HG03097 (cell line): ENCODE results near the gene TECR.
"Not testable (repeated sequence)": the region's sequence is repeated elsewhere in the genome, so short reads cannot be mapped to it uniquely, and the experiment has no call there.

ENCODE experiments used
- ATAC-seq: cut with Tn5 transposase; IDR thresholded peaks from one replicate; pipeline ENCODE4 v1.9.1; 2021; ENCODE audit not compliant: unreplicated experiment, low FRiP score

TECR gene

DNA sequence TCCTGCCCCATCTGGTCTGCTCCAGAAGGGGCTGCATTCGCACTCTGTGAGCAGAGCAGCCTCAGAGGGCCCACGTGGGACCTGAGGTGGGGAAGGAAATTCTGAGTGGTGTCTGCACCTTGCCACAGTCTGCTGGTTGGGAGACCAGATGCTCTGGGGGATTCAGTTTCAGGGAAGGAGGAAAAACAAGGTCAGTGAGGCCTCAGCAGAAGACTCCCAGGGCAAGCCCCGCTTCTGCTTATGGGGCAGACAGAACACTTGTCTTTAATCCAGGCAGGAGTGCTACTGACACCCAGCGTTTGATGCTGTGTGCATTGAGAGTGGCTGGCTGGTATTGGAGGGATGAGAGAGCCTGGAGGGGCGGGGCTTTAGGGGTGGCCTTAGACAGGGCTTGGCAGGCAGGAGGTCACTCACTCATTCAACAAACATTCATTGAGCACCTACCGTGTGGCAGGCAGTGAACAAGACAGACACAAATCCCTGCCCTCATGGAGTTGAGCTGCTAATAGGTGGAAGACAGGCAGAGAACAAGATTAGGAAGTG, 48.6 kb downstream of the TECR start:
- no peak for ATAC-seq

DNA sequence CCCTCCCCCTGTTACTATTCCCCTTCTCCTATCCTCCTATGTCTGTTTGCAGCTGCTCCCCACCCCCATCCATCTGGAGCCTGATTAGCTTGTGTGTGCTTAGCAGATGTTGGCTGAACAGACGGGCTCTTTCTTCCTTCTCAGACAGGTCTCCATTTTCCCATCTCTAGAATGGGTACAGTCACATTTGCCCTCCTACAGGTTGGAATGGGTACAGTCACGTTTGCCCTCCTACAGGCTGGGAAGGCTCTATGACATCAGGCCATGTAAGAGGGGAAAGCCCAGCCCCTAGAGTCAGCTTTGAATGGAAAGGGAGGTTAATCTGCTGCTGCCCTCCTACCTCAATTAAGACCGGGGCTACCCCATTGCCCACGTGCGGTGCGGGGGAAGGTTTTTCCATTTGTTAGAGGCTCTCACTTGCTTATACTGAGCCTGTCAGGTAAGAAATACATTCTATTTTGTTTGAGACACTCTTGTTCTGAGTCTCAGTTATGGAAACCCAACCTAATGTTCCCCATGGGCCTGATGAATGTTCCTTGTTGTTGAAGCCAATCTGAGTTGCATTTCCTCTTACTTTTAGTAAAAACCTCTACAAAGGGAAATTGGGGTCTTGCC, 51.3 kb downstream of the TECR start:
- ATAC-seq, result no peak

DNA sequence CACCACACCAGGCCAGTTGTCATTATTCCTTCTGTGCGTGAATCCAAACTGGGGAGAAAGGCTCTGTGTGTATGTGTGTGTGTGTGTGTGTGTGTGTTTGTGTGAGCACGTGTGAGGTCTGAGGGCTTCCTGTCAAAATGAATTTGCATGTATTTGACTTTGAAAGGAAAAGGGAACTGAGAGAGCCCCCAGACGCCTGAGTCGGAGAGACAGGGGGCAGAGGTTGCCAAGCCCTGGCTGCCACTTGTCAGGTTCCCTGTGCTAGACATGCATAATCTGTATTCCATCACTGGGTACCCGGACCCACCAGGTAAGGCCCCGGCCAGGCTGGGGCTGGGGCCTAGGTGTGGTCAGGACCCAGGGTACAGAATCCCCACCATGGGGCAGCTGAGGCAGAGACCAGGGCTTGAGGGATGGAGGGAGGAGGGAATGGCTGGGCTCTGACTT, 53.5 kb downstream of the TECR start, which contains the start of gene CLEC17A:
Gene CLEC17A (plus strand): TSS at position 191 of the 447 bp plus-strand sequence. CDS start 77 bp downstream, at position 268.
- ATAC-seq, result no peak

DNA sequence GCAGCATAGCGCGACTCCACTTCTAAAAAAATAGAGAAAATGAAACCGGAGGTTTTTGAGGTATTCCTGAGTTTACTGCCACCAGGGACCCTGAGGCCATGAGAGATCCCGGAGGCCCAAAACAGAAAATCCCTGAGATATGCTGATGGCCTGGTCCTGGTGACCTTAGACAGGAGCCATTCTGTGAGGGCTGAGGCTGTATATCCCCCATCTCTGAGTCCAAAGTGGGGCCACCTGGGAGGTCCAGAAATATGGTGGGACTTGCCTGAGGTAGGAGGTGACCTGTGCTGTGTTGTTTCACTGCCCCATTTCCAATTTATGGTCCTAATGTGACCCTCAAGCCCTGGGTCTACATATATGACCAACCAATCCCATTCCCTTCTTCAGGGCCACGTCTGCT, 55.0 kb downstream of the TECR start:
- ATAC-seq, result not testable (repeated sequence)

- ATAC-seq, result peak; percentile 68
These were observed 55.8 kb downstream of the TECR start for GRCh38 chr19:14585187-14585586.

GRCh38 chr19:14589433-14589832, 60.0 kb downstream of the TECR start:
- not testable (repeated sequence) for ATAC-seq

- ATAC-seq, result no peak
These were observed 66.2 kb downstream of the TECR start for GRCh38 chr19:14595558-14595957.

DNA sequence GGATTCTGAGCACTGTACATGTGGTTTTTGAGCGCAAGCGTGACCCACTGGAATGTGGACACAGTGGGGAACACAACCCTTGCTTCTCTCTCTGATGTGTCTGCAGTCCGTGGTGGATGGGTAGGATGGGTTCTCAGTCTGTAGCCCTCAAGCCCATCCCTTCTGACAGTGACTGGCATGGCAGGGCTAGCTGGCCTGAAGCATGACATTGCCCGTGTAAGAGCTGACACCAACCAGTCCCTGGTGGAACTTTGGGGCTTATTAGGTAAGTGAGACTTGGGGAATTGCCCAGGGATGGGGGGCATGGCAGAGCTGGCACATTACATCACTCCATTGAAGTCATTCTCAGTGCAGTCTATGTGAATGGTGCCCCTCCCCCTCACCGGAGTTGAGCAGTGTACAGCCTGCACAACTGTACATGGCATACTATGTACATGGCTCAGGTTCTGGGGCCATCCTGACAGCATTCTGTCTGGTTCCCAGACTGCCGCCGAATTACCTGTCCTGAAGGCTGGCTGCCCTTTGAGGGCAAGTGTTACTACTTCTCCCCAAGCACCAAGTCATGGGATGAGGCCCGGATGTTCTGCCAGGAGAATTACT, 70.3 kb downstream of the TECR start:
- ATAC-seq, result no peak

GRCh38 chr19:14603990-14604387, 74.6 kb downstream of the TECR start:
- peak; percentile 64 for ATAC-seq

DNA sequence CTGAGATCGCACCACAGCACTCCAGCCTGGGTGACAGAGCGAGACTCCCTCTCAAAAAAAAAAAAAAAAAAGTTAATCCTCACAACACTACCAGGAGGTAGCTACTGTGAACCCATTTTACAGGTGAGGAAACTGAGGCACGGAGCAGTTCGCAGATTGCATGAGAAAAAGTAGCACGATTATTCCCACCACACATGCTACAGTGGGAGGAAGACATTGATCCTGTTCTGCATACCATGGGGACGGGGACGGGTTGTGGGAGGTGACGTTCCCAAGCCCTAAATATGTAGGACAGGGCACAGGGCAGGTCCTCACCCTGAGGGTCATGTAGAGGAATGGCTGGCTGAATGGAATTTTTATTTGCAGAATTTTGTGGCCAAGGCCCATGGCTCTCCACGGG, 77.2 kb downstream of the TECR start:
- no peak for ATAC-seq

DNA sequence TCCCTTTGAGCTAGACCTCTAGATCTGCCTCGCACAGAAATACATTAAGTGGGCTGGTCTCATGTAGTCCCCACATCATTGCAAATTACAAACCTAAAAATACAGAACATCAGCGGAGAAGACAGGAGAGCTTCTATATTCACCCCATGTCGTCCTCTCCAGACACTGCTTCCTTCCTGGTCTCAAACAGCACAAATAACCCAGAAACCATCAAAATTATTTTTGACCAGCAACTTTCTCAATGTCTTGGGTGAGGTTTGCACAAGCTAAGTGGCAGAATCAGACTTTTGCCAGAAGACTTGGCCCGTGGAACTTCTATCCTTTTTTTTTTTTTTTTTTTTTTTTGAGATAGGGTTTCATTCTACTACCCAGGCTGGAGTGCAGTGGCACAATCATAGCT, 81.7 kb downstream of the TECR start:
- ATAC-seq, result no peak

DNA sequence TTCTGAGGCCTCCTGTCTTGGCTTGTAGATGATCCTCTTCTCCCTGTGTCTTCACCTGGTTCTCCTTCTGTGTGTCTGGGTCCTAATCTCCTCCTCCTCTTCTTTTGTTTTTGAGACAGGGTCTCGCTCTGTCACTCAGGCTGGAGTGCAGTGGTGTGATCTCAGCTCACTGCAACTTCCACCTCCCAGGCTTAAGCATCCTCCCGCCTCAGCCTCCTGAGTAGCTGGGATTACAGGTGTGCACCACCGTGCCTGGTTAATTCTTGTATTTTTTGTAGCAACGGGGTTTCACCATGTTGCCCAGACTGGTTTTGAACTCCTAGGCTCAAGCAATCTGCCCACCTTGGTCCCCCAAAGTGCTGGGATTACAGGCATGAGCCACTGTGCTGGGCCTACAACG, 82.8 kb downstream of the TECR start:
- ATAC-seq, result not testable (repeated sequence)

GRCh38 chr19:14612657-14613056, 83.3 kb downstream of the TECR start:
- ATAC-seq, result no peak

DNA sequence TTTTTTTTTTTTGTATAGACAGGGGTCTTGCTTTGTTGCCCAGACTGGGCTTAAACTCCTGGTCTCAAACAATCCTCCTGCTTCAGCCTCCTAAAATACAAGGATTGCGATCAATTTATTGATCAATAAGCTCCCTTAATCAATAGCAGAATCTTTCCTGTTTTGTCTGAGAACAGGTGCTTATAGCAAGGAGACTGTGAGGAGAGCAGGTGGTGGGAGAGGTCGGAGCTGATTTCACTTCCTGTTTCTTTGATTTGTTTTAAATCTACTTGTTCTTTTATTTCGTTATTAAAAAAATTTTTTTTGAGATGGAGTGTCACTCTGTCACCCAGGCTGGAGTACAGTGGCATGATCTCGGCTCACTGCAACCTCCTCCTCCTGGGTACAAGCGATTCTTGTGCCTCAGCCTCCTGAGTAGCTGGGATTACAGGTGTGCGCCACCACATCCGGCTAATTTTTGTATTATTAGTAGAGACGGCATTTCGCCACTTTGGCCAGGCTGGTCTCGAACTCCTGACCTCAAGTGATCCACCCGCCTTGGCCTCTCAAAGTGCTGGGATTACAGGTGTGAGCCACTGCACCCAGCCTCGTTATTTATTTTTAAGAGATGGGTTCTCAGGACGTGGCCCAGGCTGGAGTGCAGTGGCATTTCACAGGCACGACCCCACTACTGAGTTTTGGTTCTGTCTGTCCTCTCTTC, 84.2 kb downstream of the TECR start:
- ATAC-seq, result not testable (repeated sequence)

- no peak for ATAC-seq
These were observed 84.7 kb downstream of the TECR start for GRCh38 chr19:14614099-14614412.
